Measurements from ENCODE around the gene DRG2. TPM values are rescaled to one million over a fixed set of nuclear protein-coding genes. Genes with fewer than 3 reads are reported as not detected.

DRG2 gene
- total RNA-seq, 1 experiment from 2014 or later = 42.0 TPM

DNA sequence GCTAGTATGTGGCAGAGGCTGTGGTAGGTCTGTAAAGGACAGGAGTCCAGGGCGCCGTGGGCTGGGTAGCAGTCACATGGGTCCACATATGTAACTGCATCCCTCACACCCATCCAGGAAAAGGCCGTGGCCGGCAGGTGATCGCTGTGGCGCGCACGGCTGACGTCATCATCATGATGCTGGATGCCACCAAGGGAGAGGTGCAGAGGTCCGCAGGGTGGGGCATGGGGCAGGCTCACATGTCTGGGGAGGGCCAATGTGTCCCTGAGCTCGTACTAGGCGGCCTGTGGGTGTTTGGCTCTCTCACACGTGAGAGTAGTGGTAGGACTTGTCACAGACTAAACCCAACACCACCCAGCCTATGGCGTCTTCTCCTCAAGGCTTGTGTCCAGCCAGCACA, 11.8 kb downstream of the DRG2 start:
- ChIA-PET CTCF (no interaction called here), POLR2A (no interaction called here)
- Histone ChIP-seq H3K4me1 (ENCODE audit: control insufficient read depth, insufficient read depth, low read length) (no peaks in the 10 kb centered on the region), H3K36me3 (ENCODE audit: control insufficient read depth, insufficient read depth, low read length) (no peaks in the 10 kb centered on the region; the same call in 1 of the 2 replicates), H3K9me3 (ENCODE audit: control insufficient read depth, insufficient read depth, low read depth, low read length) (no peaks in the 10 kb centered on the region), H3K27me3 (ENCODE audit: control insufficient read depth, insufficient read depth, low read length) (no peaks in the 10 kb centered on the region), H3K27ac (ENCODE audit: low read length) (no peak overlapping the region), H3K4me3 (ENCODE audit: low read depth in 2 of 2, low read length in 2 of 2) (no peak overlapping the region)
- ATAC-seq (no peak), DNase-seq (ENCODE audit: low read depth, low spot score) (no peak)
- intact Hi-C loops (cut with micrococcal nuclease; ENCODE audit: unreplicated experiment) = no loop called here
- TF ChIP-seq TCF7L2 (IDR thresholded peaks at IDR 0.05; ENCODE audit: low read depth, low read length) (no peak), POLR2AphosphoS5 (IDR thresholded peaks at IDR 0.05; ENCODE audit: low read depth, low read length) (no peak), SIN3A (IDR thresholded peaks at IDR 0.05; ENCODE audit: borderline replicate concordance, insufficient read depth, low read depth, low read length) (no peak)
- TF ChIP-seq, protein P1, sequence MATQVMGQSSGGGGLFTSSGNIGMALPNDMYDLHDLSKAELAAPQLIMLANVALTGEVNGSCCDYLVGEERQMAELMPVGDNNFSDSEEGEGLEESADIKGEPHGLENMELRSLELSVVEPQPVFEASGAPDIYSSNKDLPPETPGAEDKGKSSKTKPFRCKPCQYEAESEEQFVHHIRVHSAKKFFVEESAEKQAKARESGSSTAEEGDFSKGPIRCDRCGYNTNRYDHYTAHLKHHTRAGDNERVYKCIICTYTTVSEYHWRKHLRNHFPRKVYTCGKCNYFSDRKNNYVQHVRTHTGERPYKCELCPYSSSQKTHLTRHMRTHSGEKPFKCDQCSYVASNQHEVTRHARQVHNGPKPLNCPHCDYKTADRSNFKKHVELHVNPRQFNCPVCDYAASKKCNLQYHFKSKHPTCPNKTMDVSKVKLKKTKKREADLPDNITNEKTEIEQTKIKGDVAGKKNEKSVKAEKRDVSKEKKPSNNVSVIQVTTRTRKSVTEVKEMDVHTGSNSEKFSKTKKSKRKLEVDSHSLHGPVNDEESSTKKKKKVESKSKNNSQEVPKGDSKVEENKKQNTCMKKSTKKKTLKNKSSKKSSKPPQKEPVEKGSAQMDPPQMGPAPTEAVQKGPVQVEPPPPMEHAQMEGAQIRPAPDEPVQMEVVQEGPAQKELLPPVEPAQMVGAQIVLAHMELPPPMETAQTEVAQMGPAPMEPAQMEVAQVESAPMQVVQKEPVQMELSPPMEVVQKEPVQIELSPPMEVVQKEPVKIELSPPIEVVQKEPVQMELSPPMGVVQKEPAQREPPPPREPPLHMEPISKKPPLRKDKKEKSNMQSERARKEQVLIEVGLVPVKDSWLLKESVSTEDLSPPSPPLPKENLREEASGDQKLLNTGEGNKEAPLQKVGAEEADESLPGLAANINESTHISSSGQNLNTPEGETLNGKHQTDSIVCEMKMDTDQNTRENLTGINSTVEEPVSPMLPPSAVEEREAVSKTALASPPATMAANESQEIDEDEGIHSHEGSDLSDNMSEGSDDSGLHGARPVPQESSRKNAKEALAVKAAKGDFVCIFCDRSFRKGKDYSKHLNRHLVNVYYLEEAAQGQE (IDR thresholded peaks at IDR 0.05; ENCODE audit: insufficient read depth in 1 of 2, low read depth in 2 of 2, low read length in 1 of 2) = no peak
- TF ChIP-seq, protein P2, sequence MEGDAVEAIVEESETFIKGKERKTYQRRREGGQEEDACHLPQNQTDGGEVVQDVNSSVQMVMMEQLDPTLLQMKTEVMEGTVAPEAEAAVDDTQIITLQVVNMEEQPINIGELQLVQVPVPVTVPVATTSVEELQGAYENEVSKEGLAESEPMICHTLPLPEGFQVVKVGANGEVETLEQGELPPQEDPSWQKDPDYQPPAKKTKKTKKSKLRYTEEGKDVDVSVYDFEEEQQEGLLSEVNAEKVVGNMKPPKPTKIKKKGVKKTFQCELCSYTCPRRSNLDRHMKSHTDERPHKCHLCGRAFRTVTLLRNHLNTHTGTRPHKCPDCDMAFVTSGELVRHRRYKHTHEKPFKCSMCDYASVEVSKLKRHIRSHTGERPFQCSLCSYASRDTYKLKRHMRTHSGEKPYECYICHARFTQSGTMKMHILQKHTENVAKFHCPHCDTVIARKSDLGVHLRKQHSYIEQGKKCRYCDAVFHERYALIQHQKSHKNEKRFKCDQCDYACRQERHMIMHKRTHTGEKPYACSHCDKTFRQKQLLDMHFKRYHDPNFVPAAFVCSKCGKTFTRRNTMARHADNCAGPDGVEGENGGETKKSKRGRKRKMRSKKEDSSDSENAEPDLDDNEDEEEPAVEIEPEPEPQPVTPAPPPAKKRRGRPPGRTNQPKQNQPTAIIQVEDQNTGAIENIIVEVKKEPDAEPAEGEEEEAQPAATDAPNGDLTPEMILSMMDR (IDR thresholded peaks at IDR 0.05) = no peak
- BruUV-seq (replicated peaks) = no TSS peak
- in situ Hi-C loops (cut with HindIII; ENCODE audit: low pct_unique_long_range_greater_than_20kb, low sequenced_read_pairs) = no loop called here

DNA sequence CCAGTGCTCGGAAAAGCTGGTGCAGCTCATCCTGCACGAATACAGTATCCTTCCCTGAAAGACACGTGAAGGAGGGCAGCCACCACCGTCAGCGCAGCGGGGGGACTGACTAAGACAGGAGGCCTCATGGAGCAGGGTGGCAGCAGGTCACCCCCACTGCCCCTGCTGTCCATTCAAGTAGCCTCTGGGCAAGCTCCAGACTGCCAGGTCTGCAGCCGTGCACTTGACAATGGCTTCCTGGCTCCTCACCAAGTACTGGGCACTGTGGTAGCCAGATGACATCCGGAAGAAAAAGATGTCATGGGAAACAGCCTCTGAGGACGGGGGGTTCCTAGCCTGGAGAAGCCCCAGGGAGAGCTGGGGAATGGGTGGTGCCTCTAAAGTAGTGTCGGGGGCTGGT, 12.9 kb downstream of the DRG2 start:
- no peaks in the 10 kb centered on the region for H3K27me3 ChIP-seq (ENCODE audit: control insufficient read depth, insufficient read depth, low read length)
- ATAC-seq (no peak), DNase-seq (ENCODE audit: low read depth, low spot score) (no peak)
- in situ Hi-C loops (cut with HindIII; ENCODE audit: low pct_unique_long_range_greater_than_20kb, low sequenced_read_pairs) = no loop called here
- CTCF ChIA-PET = no interaction called here
- no peaks in the 10 kb centered on the region for H3K36me3 ChIP-seq (ENCODE audit: control insufficient read depth, insufficient read depth, low read length)
- intact Hi-C loops (cut with micrococcal nuclease; ENCODE audit: unreplicated experiment) = no loop called here
- H3K4me3 ChIP-seq (ENCODE audit: low read depth in 2 of 2, low read length in 2 of 2) = no peak overlapping the region
- POLR2A ChIA-PET = no interaction called here
- BruUV-seq (replicated peaks) = no TSS peak
- H3K27ac ChIP-seq (ENCODE audit: low read length) = no peak overlapping the region
- TF ChIP-seq POLR2AphosphoS5 (IDR thresholded peaks at IDR 0.05; ENCODE audit: low read depth, low read length) (no peak), TCF7L2 (IDR thresholded peaks at IDR 0.05; ENCODE audit: low read depth, low read length) (no peak), SIN3A (IDR thresholded peaks at IDR 0.05; ENCODE audit: borderline replicate concordance, insufficient read depth, low read depth, low read length) (no peak)
- TF ChIP-seq, protein P1 (IDR thresholded peaks at IDR 0.05; ENCODE audit: insufficient read depth in 1 of 2, low read depth in 2 of 2, low read length in 1 of 2) = no peak
- TF ChIP-seq, protein P2 (IDR thresholded peaks at IDR 0.05) = no peak
- no peaks in the 10 kb centered on the region for H3K4me1 ChIP-seq (ENCODE audit: control insufficient read depth, insufficient read depth, low read length)
- no peaks in the 10 kb centered on the region for H3K9me3 ChIP-seq (ENCODE audit: control insufficient read depth, insufficient read depth, low read depth, low read length)

Data from Panc1 (cell line).